ENCODE measurements around the gene BNIP3.

The BNIP3 gene

DNA sequence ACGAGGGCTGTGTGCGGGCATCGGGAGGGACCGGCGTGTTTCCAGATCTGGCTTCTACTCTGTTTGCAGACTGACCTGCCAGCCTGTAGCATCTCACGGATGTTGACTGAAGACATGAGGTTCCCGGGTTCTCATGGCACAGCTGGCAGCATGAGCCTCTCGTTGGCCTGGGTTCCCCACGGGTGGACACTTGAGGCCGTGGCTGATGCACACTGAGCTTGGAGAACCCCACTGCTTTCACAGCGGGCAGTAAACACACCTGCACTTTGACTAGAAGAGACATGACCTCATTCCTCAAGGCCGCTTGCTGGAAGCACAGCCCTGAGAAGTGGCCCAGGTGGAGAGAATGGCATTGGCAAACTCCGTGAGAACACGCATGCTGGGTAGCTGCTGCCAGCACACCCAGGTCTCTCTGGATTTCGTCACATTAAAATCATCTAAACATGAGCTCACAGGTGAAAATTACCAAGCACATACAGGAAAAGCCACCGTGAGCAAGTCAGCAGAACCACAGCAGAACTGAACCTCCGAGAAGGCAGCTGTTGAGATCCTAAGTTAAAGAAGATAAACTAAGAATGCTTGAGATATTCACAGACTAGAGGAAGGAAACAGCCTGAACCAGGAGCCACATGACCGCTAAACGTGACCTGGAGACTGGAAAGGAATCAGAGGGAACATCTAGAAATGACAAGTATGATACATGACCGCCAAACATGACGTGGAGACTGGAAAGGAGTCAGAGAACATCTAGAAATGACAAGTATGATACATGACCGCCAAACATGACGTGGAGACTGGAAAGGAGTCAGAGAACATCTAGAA lies 32.5 kb downstream of the BNIP3 start:
- DNase-seq (ENCODE audit: low read depth) = no peak

DNA sequence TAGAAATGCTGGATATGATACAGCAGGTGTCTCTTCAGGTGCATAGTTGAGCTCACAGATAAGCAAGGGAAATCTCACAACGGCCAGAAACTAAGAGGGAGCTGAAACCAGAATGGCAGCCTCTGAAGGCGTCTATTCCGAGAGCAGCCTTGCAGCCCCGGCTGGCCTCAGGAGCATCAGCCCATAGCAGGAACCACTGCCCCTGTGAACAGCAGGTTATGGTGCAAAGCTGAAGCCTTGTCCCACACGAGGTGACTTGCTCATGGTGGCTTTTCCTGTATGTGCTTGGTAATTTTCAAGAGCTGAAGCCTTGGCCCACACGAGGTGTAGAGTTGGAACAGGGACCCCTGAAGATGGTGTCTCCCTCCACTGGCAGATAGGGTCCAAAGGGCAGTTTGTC lies 33.2 kb downstream of the BNIP3 start:
- DNase-seq (ENCODE audit: low read depth) = no peak

DNA sequence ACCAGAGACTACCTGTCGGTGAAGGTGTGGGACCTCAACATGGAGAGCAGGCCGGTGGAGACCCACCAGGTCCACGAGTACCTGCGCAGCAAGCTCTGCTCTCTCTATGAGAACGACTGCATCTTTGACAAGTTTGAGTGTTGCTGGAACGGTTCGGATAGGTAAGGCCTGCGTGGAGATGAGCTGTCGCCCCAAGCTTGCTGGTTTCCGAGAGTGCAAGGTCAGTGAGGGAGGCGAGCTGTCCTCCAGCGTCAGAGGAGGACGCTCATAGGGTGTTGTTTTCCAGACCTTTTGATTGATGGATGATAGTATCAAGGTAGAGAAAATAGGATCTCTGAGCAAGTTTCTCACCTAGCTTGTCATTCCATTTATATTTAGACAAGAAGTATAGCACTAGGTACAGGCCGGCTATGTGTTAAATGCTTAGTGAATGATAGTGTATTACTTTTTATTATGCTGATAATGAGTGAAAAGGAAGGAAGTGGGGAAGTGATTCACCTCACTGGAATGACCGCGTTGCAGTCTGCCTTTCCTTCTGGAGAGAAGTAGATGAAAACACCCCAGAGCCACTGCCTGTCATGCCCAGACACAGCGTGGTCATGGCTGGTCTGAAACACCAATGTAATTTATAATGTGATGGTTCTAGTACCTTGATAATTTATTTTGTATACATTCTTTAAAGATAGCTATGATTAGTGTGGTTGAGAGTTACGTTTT lies 33.9 kb downstream of the BNIP3 start:
- DNase-seq (ENCODE audit: low read depth) = no peak

DNA sequence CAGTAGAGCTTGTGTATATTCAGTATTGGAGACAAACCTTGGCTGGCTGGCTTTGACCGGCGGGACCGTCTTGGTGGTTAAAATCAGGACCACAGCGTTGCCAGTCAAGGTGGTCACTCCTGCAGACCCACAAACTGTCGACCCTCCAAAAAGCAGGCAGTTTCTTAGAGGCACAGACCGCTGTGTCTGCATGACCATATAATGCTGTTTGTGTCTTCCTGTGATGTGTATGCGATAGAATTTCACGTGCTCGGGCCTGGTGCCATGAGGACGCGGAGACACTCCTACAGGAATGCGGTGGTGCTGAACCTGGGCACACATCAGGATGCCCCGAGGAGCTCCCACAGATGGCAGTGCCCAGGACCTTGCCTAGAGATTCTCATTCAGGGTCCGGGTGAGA lies 34.8 kb downstream of the BNIP3 start:
- DNase-seq (ENCODE audit: low read depth) = no peak

DNA sequence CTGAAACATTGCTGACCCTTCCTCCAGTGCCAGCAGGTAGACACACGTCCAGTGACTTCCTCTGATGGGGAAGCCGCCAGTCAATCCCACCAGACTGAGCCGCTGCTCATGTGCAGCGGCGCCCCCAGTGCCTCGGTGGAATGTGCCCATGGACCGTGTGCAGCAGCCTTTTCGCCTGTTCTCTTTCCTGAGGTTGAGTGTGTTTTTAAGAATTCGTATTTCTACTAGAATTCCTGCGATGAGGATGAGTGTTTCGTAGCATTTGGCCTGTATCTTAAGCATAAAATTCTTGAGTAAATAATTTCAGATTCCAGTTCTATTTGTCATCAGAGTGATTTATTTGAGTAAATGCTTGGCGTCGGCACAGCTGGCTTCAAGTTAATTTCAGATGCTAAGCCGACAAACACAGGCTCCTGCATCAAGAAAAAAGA lies 35.4 kb downstream of the BNIP3 start:
- DNase-seq (ENCODE audit: low read depth) = no peak

DNA sequence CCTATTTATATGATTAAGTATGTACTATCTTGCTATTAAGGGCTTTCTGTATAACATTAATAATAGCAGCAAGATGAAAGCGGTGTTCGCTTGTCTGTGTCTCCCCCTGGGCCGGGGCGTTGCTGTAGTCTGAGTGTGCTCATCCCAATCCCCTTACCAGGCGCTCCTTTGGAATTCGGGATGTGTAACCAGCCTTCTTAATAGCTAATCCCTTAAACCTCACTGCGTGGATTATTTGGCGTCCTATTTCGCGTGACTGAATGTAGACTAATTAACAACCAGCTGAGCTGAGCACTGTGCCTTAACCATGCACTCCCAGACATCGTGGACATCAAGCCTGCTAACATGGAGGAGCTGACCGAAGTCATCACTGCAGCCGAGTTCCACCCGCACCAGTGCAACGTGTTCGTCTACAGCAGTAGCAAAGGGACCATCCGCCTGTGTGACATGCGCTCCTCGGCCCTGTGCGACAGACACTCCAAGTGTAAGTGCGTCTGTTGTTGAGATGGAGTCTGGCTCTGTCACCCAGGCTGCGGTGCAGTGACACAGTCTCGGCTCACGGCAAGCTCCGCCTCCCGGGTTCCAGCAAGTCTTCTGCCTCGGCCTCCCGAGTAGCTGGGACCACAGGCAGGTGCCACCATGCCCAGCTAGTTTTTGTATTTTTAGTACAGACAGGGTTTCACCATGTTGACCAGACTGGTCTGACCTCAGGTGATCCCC lies 36.6 kb downstream of the BNIP3 start:
- DNase-seq (ENCODE audit: low read depth) = no peak

DNA sequence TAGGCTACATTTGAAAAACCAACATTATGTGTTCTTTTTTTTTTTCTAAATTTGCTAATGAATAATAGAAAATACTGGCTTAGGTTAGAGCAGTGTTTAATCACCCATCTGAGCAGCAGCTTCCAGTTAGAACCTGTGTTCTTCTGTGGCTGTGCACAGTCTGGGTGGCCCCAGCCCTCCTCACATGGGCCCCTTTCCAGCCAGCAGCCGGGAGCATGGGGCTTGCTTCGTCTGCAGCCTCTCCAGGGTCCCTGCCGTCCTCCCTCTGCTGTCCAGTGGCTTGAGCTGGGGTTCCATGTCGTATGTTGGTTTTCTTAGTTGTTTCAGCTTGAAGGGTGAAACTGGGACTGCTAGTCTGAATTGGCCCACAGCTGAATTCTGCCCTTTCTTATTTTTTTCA lies 37.3 kb downstream of the BNIP3 start:
- no peak for DNase-seq (ENCODE audit: low read depth)

DNA sequence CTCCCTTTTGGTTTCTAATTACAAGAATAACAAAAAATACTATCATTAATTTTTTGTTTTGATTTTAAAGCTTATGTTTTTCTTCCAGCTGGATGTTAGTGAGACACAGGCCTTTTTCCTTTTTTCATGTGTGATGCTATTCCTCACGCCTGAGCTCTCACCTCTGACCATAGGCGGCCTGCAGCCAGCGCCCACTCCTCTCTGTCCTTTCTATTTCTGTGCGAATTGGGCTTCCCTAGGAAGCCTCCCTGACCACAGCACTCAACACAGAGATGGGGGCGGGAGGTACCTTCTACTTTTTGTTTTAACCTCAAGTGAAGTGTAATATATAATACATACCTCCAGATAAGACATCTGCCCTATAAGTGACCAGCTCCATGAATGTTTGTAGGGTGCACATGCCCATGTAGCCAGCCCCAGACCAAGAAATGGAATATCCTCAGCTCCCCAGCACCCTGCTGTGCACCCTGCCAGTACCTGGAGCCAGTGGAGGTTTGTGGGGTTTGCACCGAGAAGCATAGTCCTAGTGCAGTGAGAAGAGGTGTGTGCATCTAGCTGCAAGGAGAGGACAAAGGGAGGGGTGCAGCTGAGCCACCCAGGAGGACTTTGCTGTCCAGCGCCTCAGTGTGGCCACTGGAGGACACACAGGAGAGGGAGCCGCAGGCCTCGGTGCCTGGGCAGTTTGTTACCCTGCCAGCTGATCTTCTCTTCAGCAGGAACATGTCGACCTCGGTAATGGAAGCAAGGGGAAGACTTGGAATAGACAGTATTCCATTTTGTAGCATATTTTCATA lies 38.5 kb downstream of the BNIP3 start:
- DNase-seq (ENCODE audit: low read depth) = no peak

DNA sequence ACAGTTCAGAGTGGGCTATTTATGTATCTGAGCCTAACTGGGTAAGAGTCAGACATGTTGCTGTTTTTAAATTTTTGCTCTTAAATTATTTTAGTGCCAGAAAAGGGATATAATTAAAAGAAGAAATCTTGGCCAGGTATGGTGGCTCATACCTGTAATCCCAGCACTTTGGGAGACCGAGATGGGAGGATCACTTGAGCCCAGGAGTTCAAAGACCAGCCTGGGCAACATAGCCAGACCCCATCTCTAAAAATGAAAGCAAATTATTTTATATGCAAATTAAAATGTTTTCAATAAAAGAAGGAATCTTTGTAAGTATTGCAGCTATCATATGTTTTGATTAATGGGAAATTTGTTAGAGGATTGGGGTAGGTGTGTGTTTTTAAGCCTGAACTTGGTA lies 39.3 kb downstream of the BNIP3 start:
- no peak for DNase-seq (ENCODE audit: low read depth)

DNA sequence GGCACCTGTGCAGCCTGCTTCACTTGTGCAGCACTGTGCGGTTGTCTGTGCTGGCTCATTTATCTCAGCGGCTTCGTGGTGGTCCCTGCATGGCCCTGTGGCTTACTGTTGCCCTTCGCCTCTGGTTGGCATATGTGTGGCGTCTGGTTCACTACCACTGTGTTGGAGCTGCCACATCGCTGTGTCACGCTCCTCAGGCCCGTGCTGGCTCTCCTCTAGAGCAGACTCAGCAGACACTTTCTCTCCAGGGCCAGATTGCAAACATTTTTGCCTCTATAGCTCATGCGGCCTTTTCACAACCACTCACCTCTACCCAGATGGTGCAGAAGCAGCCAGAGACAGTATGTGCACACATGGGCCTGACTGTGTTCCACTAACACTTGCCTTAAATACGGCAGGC lies 43.0 kb downstream of the BNIP3 start:
- no peak for DNase-seq (ENCODE audit: low read depth)

DNA sequence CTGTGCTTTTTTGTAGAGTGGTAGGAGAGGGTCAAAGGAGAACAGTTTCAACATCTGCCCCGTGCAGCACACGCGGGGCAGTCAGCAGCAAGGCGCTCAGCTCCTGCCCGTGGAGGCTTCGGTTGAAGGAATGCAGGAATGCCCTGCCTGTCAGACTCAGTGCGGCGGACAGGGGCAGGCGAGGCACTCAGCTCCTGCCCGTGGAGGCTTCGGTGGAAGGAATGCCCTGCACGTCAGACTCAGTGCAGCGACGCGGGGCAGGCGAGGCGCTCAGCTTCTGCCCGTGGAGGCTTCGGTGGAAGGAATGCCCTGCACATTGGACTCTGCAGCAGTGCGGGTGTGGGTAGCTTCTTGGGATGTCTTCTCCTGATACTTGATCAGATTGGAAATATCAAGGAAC lies 43.9 kb downstream of the BNIP3 start:
- no peak for DNase-seq (ENCODE audit: low read depth)

DNA sequence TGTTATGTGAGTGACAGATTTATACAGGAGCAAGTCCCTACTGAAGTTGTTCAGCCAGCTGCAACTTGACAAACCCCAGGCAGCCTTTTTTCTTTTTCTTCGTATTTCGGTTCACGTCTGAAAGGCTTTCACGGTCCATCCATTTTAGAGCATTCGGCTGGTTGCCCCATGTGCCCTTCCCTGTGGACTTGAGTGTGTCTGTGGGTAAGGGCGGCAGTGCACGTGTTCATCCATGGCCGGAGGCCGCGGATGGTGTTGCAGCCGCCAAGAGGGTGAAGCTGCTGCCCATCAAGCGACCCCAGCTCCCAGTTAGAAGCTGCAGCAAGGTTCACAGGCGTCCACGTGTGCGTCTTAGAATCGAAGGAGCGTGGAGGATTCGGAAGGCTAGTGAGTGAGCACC lies 45.0 kb downstream of the BNIP3 start:
- no peak for DNase-seq (ENCODE audit: low read depth)

DNA sequence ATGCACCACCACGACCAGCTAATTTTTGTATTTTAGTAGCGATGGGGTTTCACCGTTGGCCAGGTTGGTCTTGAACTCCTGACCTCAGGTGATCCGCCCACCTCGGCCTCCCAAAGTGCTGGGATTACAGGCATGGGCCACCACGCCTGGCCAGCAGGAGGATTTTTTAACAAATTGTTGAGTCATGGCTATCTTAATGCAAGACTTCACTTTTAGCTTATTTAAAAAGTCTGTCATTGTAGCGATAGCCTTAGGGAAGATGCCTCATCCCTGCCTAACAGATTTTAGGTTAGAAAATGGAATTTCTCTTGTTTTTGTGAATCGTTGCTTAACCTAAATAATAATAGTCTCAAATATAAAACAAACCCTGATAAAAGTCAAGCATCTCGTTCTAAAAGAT lies 45.4 kb downstream of the BNIP3 start:
- DNase-seq (ENCODE audit: low read depth) = no peak

DNA sequence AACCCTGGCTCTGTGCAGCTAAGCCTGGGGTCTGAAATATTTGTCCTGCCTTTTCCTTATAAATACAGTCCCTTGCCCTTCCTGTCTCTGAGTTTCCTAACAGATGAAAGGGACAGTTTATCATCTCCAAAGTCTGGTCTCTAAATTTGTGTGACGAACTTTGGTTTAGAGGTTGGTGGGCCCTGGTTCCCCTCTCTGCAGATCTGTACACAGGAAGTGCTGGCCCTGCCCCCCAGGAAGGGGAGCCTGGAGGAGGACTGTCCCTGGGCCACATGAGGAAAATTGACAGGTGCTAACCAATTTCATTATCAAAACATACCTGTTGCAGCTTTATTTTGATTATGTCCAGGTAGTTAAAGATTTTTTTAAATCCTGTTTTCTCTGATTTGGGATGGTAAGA lies 46.5 kb downstream of the BNIP3 start:
- no peak for DNase-seq (ENCODE audit: low read depth)

DNA sequence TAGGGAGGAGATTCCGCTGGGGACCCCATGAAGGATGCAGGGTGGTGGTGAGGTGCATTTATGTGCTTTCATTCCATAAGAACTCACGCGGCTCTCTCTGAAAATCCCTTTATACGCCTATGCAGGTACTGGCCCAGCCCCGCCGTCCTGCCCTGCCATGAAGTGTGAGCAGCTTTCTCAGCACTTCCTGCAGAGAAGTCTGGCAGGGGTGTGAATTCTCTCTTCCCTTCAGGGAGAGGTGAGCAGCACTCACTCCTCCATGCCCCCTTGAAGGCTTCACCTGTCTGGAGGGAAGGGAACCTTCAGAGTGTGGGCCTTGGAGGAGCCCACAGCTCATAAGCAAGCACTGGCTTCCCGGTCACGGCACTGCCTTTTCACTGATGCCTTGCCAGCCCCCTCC lies 47.0 kb downstream of the BNIP3 start:
- DNase-seq (ENCODE audit: low read depth) = no peak

DNA sequence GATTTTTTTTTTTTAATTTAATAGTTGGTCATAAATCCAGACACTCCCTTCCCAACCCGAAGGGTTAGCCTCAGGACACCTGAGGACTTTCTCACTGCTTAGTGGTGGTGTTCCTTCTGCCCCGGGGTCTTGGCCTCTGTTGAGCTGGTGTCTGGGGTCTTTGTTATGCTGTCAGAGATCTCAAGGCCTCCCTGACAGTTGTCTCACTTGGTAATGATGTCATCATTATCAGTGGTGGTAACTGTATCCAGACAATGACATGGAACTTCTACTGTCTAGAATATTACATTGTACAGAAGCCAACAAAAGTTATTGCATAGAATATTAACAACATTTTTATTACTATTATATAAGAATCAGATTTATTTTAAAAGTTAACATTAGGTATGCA lies 48.0 kb downstream of the BNIP3 start:
- DNase-seq (ENCODE audit: low read depth) = no peak

DNA sequence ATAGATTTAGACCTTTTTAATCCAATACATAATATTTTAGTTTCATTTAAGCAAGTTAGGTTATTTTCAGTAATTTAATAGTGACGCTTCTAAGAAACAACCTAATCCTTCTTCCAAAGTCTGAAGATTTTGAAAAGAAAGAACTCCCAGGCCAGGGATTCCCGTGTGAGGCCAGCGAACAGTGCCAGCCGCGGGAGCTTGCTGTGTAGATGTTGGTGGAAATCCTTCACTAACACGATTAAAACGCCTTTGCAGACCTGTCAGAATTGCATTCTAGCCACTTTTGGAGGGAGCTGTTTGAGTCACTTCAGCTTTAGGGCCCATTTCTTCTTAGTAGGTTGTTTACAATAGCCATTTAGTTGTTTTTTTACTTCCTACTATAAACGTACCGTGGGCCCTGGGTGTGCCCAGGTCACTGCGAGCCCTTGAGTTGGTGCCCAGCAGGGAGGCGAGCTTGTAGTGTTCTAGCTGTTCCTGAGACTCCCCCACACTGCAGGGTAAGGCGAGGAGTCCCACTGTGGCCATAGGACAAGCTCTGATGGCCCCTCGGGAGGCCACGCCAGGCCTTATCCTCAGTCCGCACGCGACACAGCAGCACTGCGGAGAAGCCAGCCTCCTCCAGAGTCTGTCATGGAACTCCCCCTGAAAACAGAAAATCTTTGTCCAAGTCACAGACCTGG lies 48.6 kb downstream of the BNIP3 start:
- no peak for DNase-seq (ENCODE audit: low read depth)

DNA sequence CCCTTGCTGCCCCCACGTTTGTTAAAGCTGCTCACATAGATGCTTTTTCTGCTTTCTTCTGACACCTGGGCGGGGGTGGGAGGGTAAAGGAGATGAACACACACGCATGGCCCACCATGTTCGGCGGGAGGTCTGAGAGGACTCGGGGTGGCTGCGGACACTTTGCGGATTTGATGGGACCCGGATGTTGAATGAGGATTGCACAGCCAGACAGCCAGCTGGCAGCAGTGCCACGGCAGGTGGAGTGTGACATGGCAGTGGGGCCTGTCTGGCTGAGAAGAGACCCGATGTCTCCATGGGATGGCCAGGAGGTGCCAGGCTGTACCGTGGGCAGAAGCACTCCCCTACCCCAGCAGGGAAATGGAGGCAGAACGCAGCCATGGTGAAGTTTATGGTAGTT lies 49.7 kb downstream of the BNIP3 start:
- DNase-seq (ENCODE audit: low read depth) = no peak

DNA sequence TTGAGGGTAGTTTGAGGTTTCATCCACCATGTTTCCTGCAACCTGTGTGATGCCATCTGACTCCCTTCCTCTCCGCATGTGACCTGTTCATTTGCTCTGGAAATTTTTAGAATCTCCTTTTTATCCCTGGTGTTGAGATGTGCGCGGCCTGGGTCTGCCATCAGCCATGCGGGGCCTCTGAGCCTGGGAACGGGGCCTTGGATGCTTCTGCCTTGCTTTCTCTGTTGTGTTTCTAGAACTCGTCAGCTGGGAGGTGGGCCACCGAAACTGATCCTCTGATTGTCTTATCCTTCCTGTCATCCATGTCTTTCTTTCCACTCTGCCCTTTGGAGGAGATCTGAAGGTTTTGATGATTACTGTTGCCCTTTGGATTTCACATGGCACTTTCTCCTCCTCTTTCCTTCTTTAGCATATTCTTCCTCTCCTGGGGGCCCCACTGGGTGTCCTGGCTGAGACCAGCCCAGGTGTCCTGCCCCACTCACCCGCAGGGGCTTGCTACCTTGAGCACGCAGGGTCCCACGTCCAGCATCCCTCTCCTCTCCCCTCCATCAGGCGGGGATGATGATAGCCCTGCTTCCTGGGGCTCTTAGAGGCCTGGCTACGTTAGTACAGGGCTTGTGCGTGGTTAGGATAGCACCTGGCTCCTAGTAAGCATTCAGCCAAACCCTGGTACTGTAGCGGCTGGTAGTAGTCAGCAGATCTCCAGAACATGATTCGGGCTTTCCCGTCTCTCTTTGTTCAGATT lies 51.0 kb downstream of the BNIP3 start:
- DNase-seq (ENCODE audit: low read depth) = no peak

DNA sequence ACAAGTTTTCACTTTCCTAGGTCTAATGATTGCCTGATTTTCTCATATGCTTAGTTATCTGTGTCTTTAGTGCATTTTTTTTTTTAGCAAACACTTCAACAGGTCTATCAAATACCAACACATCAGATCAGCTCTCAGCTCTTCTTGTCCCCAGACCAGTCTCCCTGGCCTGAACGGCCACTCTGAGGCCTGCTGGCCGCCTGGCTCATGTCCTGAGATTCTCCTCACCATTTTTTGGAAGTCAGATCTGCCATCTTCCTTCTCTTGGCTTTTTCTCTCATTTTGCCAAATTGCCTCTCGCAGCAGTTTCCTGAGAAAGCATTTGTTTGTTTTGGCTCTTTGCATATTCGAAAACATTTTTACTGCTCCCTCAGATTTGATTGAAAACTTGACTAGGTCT lies 51.6 kb downstream of the BNIP3 start:
- DNase-seq (ENCODE audit: low read depth) = no peak
